ENCODE measurements around the gene PTX4.

The PTX4 gene, protein sequence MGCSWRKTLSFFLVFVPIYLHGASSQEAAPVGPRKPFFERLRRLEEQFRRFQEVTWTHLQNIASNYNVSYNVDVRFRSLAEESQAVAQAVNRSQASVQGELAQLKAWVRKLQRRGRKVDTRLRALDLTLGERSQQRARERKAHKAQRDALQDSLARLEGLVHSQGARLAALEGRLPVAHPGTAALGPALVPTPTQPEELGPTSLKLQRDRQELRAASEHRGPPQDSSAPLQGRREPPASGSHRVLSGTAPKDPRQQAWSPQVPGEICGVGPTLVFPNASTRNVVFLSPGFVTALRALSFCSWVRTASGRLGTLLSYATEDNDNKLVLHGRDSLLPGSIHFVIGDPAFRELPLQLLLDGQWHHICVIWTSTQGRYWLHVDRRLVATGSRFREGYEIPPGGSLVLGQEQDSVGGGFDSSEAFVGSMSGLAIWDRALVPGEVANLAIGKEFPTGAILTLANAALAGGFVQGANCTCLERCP

DNA sequence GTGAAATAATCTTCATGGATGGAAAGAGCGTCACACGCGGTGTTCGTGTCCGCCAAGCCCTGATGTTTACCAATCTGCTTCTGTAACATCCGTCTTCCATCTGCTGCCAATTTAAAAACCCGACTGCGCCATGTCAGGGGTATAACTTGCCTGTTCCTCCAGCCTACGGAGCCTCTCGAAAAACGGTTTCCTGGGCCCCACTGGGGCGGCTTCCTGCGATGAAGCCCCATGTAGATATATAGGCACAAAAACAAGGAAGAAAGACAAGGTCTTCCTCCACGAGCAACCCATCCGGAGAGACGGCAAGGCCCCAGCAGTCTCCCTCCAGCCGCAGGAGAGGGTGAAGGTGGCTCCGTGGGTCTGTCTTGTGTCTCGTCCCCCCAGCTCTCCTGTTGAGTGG is at the start of gene PTX4:
TSS of gene PTX4 (minus strand) at position 326 of the 400 bp plus-strand sequence. CDS start at position 291, 35 bp downstream.
- DNase-seq = no peak

DNA sequence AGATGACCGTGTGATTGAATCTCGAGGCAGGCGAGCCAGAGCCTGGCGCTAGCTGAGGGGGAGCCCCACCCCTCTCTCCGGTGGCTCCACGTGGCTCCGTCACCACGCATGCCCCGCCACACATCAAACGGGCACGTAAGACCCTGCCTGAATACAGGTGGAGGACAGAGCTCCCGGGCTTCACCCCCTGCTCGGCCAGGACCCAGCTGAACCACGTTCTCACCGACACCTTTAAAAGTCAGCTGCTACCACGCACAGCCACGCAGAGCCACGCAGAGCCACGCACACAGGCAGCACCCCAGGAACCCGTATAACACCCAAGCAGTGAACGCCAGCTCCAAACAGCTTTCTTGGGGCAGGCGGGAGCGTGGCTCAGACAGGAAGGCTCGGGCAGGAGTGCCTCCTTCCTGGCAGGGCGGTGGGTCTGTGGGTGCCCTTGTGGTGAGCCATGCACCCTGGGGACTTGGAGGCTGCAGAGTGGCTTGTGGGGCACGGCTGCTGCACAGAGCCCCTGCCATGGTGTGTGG is 49.1 kb upstream of the PTX4 start:
- DNase-seq = peak; percentile 23

DNA sequence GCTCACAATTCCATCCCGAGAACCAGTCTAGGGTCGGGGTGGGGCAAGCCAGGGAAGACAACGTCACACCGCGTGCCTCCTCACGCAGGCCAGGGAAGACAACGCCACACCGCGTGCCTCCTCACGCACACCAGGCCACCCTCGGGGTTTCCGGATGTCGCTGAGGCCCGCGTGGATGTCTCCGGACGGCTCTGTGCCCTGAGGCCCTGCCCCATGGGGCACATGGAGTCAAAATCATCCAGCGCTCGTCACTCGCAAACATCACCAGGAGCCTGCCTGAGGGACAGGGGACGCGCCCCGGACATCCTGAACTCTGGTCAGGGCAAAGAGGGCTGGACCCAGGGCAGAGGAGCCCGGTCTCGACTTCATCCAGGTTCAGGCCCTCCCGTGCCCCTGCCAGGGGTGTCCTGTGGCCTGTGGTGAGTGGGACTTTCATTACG is 48.4 kb upstream of the PTX4 start:
- no peak for DNase-seq

DNA sequence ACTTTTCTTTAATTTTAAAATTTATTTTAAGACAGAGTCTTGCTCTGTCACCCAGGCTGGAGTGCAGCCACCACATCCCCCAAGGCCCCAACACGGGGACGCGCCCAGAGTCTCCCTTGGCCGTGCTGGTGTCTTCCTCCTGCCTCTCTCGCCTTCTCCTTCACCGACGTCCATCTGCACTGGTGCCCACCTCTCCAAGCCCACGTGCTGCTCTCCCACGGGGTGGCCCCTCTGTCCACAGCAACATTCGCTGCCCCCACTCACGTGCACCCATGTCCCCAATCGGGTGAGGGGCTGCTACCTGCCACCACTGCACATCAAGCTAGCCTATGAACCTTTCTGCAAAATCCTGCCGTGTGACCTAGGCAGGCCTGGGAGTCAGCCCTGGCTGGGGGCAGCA is 47.9 kb upstream of the PTX4 start:
- DNase-seq = no peak

DNA sequence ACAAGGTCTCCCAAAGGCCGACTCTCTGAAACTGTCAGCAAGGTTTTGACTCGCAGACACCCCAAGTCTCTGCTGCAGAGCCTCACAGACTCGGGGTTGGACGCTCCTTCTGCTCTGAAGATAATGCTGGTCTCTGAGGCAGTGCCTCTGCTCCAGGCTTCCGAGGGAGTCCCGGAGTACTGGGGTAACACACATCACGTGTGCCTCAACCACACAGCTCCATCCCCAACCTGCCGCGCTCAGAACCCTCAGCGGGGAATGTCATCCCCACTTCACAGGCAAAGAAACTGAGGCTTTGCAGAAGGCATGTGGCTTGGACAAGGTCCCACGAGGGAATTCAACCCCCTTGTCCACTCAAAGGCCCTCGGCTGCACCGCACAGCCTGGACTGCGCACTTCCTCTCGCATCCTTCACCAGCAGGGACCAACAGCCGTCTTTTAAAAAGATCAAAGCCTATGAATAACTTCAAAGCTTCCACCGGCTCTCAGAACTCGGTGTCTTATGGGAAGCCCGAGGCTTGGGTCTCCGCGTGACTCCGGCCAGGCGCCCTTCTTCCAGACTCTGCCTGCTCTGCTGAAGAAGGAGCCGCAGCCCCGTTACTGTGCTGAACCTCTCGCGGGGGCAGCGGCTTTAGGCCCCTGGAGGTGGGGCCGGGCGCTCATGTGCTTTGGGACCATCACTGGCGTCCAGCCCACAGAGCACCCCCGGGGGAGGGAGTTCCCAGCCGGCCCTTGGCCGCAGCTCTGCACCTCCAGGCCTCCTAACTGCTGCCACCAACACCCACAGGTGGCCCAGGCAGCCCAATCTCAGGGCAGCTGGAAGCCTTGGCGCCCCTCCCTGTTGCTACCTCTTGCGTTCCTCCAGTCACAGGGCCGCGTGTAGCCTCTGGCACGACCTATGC is 46.9 kb upstream of the PTX4 start:
- peak; percentile 37 for DNase-seq

DNA sequence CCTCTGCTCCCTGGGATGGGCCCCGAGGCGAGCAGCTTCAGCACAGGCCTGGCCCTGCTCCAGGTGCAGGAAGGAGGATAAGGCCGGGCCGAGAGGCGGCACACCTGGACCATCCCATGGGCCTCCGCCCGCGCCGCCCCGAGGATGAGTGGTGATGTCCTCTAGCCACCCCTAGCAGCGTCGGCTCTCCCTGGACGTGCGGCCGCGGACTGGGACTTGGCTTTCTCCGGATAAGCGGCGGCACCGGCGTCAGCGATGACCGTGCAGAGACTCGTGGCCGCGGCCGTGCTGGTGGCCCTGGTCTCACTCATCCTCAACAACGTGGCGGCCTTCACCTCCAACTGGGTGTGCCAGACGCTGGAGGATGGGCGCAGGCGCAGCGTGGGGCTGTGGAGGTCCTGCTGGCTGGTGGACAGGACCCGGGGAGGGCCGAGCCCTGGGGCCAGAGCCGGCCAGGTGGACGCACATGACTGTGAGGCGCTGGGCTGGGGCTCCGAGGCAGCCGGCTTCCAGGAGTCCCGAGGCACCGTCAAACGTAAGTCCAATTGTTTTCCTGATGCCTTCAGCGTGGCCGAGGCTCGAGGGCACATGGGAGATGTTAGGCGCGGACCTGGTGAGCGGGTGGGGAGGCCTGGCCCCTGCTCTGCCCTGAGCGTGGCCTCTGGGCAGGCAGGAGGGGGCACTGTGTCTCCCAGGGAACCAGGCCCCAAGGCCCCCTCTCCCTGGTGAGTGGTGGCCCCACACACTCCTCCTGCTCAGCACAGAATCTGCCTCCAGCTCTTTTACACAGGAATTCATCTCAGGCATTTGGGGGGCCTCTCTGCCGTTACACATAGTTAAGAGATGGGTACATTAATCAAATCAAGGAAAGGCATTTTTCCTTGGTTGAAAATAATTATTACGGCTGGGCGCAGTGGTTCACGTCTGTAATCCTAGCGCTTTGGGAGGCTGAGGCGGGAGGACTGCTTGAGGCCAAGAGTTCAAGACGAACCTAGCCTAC is 45.6 kb upstream of the PTX4 start:
- DNase-seq = no peak

DNA sequence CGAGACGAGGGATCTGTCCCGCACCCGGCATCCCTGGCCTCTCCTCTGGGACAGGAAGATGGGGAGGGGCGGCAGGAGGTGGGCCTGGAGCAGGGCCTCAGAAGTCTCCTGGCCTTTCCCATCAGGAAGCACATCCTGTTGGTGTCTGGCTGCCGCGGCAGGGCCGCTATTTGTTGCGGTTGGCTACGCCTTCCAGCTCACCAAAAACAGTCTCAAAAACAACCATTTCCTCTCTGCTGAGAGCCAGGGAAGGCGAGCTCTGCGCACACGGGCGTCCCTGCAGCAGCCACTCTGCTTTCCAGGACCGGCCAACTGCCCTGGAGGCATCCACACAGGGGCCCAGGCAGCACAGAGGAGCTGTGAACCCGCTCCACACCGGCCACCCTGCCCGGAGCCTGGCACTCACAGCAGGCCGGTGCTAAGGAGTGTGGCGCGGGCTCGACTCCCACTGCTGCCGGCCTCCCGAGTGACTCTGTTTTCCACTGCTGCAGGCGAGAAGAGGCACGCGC is 44.8 kb upstream of the PTX4 start, which contains the start of gene TMEM204:
TSS of gene TMEM204 (plus strand) at position 224 of the 509 bp plus-strand sequence. CDS start 610 bp downstream, outside the sequence.
- DNase-seq = peak; percentile 51

DNA sequence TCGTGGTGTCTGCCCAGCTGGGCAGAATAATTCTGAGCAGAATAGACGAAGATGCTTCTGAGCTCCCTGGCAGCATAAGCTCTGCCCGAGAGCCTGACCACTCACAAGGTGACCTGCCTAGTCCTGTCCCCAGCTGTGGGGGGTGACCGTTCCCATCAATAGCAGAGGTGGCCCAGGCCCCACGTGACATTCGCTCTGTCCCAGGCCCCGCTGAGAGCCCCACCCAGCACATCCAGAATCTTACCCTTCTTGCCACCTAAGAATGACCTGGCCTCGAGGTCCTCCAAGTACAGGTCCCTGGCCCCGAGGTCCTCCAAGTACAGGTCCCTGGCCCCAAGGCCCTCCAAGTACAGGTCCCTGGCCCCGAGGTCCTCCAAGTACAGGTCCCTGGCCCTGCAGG is 44.0 kb upstream of the PTX4 start:
- no peak for DNase-seq

DNA sequence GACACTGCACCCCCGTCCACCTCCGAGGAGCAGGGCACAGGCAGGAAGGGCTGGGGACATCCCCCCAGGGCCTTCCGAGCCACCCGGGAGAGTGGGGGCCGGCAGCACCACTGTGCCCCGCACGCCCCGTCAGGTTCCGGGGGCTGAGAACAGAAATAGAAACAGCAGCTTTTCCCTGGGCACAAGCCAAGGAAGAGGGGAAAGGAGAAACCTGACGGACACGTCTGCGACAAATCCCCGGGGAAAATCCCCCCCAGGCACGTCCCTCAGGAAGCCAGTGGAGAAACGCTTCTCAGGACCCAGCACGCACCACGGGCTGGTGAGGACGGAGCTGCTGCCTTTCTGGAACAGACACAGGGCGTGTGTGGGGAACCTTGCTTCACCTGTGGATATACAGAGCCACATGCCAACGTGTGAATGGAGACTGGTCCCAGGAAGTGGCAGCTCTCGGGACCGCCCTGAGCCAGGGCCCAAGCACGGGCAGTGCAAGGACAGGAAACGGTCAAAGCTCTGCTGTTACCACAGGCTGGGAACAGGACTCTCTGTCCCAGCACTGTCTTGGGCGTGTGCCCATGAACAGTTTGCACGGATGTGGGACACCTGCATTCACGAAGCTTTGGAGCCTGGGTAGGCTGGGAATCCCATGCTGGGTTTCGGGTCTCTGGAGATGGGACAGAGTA is 43.5 kb upstream of the PTX4 start:
- no peak for DNase-seq

DNA sequence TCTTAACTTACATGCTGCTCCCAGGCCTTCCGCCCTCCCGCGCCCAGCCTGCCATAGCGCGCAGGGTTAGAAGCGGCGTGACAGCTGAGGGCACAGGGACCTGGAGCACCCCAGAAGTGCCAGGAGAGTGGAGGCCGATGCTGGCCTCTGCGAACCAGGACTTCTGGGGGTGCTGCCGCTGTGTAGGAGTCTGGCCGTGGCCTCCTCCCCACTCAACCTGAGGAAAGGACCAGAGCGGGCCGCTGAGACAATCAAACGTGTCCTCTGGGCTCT is 42.8 kb upstream of the PTX4 start:
- DNase-seq = no peak

DNA sequence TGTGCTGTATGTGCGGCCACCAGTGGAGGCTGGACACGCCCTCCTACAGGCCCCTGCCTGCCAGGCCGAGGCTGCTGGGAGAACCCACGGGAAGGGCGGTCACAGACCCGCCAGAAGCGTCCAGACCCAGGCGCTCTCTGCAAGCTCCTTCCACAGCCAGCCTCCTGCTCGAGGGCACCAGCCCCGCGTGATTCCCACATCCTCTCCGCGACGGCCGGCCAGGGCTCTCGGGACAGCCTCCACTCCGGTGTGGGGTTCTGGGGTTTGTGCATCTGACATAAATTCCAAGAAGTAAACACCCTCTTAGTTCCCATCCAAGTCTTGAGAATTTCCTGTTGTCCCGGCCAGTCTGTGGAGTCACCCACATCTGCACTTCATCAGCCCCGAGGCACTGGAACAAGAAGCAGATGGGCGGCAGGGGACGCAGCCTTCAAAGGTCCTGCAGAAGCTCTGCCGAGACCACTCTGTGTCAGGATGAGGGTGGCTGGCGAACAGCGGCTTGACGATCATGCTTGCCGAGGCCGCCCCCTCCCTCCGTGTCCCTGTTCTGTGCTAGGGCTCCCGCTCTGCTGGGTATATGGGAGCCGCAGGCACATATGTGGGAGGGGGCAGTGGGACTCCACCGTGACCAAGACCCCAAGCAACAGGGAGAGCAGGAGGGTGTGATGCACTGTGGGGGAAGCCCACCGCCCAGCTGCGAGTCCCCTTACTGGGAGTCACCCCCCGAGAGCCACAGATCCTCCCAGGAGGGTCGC is 42.3 kb upstream of the PTX4 start:
- DNase-seq = no peak

DNA sequence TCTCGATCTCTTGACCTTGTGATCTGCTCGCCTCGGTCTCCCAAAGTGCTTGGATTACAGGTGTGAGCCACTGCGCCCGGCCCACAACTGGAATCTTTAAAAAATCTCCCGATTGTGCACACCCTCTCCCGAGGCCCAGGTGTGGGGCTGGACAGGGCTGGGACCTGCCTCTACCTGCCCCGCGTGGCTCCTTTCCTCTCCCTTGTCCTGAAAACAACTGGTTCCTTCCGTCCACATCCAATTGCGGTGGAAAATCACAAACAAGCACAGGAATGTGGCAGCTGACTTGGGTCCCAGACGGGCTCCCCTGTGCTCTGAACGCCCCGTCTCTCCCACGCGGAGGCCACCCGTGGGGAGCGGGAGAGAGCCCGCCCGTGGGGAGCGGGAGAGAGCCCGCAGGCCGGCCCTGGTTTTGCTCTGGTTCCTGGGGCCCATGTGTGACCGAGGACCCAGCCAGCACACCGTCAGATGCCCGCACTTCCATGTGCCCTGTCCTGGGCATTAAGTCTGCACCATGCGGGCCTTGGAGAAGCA is 41.7 kb upstream of the PTX4 start:
- DNase-seq = no peak

DNA sequence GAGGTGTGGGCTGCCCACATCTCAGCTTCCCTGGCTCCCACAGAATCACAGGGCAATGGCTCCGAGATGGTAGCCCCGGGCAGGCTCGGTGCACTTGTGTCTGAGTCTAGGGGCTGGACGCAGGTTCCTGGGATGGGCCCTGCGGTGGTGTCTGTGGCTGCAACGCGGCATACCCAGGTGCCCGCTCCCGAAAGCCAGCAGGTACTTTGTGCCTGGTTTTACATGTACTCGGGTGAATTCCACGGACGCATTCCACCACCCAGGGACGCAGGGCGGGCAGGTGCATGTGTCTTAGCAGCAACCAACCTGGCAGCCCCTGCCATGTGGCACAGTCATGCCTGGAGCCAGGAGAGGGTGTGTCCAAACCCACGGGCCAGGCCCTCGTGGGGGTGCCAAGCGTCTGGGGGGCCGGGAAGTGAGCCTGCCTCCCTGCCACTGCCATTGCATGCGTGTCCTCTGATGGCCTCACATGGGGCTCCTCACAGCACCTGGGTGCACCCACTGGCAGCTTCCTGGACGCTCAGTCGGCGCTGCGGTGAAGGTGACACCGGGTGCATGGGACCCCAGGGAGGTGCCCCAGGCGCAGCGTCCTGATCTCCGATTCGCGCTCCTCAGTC is 40.3 kb upstream of the PTX4 start:
- DNase-seq = no peak

DNA sequence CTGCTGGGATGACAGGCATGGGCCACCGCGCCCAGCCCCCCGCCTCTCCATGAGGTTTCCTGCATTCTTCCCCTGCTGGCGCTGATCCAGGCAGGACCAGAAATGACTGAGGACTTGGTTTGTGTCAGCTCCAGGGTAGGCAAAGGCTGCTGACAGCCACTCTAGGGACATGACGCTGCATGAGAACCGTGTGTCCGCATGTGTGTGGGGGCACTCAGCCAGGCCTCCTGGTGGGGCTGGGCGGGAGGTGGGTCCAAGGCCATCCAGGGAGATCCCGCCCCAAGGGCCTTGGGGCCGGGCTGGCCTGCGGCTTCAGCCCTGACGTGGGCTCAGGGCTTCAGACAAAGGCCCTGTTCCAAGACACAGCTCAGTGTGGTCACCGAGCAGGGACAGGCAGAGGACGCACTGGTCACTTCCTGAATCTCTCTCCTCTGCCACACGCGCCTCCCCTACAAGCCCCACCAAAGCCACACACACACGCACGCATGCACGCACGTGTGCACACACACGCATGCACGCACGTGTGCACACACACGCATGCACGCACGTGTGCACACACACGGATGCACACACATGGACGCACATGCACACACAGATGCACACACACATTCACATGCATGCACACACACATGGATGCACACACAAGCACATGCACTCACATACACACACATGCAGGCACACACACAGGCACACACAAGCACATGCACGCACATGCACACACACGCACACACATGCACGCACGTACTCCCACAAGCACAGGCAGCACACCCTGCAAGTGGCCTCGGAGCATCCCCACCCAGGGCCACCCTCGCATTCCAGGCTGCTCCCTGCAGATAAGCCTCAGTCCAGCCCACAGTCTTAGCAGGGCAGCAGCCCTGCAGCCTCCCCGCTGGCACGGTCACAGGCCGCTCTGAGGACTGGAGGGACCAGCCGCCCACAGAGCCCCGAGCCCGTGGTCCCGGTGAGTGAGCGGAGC is 39.4 kb upstream of the PTX4 start:
- no peak for DNase-seq

DNA sequence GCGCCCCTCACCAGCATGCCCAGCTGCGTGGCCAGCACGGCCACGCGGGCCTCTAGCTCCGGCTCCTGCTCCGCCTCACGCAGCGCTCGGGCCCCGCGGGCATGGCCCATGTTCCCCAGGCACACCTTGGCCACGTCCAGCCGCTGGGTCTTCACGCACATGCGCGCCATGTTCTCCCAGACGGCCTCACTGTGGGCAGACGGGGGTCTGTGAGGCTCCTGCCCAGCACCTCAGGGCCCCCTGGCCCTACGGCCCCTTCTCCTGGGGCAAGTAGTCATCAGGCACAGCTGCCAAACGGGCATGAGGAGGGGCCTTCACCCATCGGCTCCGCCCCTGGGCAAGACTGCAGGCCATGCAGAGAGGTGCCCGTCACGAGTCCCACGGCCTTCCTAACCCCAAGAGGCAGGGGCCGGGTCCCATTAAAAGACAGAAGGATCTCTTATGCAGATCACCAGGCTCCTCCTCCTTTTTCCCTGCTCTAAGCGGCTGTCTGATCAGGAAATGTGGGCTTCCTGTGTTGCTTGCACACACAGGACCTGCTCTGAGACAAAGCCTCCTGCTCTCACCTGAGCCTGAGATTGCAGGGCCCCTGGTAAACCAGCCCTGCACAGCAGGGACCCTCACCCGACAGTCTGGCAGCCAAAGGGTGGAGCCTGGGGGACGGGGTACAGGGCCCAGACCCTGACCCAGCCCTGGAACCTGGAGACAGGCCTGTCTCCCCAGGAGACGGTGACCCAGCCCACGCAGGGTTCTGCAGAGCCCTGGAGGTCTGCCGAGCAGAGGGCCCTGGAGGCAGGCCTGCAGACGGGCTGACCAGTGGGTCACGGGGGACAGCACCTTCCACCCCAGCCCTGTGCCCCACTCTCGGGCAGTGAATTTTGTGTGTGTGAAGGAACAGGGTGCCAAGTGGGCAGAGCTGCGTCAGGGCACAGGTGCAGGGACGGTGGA is 38.1 kb upstream of the PTX4 start:
- DNase-seq = no peak

DNA sequence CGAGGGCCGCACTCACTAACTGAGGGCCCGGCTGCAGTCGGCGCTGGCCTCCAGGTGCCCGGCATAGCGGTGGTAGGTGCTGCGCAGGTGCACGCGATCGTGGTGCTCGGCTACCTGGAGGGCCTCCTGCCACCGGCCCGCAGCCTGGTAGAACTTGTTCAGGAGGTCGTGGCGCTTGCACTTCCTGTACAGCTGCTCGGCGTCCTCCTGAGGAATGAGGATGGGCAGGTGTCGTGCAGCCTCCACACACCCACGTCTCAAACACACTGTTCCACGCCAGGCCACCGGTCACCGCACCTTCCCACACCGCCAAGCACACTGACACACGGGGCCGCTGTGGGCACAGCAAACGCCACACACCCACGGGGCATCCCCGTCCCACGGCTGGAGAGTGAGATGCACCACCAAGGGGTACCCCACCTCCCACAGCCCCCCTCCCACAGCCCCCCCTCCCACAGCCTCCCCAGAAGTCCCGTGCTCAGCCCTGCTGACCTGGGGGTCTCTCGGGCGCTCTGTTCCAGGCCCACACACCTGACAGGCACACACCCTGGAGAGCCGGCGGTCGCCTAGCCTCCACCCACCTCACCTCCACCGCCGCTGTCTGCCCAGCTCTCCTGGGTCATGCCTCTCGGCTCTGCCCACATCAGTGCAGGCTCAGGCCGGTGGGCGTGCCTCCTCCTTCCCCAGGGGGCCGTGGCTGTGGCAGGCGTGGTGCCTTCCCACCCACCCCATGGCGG is 37.3 kb upstream of the PTX4 start:
- no peak for DNase-seq

DNA sequence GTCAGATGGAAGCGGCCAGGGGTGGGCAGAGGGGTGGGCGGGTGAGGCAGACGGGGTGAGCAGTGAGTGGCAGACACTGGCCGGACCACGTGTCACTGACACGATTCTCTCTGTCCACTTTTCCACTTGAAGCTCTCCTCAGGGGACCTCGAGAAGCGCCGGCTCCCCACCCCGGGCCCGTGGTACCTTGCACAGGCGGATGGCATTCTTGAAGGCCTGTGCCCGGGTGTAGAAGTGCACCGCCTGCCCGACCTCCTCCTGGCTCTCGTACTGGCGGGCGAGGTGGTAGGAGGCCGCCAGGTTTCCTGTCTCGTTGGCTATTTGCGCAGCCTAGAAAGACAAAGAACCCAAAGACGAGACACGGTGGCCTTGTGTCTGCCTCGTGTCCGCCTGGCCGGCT is 35.6 kb upstream of the PTX4 start:
- no peak for DNase-seq
